Fibroblast of lung (primary cell): ENCODE data around the gene KCTD8.

Source experiments
- EZH2 ChIP-seq: IDR thresholded peaks from 2 replicates; pipeline ENCODE4 v1.5.1; 2012; ENCODE audit warnings: low read length, control low read depth, mild to moderate bottlenecking; ENCODE audit errors: missing control alignments
- TF ChIP-seq, protein P1 (sequence below), 2 donors: IDR thresholded peaks in 1 of 2; conservative IDR thresholded peaks in 1 of 2; 1 replicate in 1 of 2; 2 replicates in 1 of 2; pipeline ENCODE4 v1.5.1; 2011 to 2012; ENCODE audit warnings: low read length in 2 of 2, control low read depth in 1 of 2, inconsistent platforms in 1 of 2, low read depth in 1 of 2, mild to moderate bottlenecking in 1 of 2

DNA sequence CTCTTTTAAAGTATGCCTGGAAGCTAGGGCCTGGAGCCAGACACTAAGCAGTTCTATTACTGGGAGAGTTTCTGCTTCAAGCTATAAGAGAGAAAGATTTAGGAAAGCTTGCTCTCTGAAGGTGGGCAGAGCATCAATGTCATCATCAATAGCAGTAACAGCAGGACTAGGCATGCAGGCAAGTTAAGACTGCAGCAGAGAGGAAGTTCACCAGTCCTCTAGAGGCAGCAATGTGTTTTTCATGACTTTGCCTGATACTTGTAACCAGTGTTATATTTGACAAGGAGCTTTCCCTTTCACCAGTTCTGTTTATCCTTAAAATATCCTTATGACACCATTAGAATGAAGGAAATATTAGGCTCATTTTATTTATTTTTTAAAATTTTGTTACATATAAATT, 237.9 kb downstream of the KCTD8 start:
- TF ChIP-seq, protein P1, sequence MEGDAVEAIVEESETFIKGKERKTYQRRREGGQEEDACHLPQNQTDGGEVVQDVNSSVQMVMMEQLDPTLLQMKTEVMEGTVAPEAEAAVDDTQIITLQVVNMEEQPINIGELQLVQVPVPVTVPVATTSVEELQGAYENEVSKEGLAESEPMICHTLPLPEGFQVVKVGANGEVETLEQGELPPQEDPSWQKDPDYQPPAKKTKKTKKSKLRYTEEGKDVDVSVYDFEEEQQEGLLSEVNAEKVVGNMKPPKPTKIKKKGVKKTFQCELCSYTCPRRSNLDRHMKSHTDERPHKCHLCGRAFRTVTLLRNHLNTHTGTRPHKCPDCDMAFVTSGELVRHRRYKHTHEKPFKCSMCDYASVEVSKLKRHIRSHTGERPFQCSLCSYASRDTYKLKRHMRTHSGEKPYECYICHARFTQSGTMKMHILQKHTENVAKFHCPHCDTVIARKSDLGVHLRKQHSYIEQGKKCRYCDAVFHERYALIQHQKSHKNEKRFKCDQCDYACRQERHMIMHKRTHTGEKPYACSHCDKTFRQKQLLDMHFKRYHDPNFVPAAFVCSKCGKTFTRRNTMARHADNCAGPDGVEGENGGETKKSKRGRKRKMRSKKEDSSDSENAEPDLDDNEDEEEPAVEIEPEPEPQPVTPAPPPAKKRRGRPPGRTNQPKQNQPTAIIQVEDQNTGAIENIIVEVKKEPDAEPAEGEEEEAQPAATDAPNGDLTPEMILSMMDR (conservative IDR thresholded peaks at IDR 0.05 in 1 of 2, IDR thresholded peaks at IDR 0.05 in 1 of 2; ENCODE audit: low read depth in 1 of 2, low read length in 2 of 2) = no peak
- no peak for TF ChIP-seq EZH2
